ENCODE measurements around the gene IGF1R.

DNA sequence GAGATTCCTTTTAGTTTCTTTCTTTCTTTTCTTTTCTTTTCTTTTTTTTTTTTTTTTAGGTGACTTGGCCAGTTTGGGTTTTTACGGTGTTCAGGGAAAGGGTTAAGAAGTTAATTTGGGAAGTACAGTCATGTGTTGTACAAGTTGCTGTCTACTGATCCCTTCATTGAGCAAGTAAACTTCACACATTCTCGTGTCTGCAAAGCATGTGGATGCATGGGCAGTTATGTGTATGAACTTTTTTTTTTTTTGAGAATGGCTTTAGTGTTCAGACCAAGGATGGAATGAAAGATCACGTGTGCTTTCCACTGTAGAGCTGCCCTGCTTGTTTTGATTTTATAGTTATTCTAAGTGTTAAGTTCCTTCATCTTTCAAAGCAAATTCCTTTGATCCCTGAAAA lies 227.0 kb downstream of the IGF1R start:
- TF ChIP-seq, protein P1, sequence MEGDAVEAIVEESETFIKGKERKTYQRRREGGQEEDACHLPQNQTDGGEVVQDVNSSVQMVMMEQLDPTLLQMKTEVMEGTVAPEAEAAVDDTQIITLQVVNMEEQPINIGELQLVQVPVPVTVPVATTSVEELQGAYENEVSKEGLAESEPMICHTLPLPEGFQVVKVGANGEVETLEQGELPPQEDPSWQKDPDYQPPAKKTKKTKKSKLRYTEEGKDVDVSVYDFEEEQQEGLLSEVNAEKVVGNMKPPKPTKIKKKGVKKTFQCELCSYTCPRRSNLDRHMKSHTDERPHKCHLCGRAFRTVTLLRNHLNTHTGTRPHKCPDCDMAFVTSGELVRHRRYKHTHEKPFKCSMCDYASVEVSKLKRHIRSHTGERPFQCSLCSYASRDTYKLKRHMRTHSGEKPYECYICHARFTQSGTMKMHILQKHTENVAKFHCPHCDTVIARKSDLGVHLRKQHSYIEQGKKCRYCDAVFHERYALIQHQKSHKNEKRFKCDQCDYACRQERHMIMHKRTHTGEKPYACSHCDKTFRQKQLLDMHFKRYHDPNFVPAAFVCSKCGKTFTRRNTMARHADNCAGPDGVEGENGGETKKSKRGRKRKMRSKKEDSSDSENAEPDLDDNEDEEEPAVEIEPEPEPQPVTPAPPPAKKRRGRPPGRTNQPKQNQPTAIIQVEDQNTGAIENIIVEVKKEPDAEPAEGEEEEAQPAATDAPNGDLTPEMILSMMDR (IDR thresholded peaks at IDR 0.05), result no peak
- TF ChIP-seq, protein P2, sequence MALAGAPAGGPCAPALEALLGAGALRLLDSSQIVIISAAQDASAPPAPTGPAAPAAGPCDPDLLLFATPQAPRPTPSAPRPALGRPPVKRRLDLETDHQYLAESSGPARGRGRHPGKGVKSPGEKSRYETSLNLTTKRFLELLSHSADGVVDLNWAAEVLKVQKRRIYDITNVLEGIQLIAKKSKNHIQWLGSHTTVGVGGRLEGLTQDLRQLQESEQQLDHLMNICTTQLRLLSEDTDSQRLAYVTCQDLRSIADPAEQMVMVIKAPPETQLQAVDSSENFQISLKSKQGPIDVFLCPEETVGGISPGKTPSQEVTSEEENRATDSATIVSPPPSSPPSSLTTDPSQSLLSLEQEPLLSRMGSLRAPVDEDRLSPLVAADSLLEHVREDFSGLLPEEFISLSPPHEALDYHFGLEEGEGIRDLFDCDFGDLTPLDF (CRISPR knock-in tag; IDR thresholded peaks at IDR 0.05), result no peak
- TF ChIP-seq CREB1 (CRISPR knock-in tag; IDR thresholded peaks at IDR 0.05) (no peak), IRF2 (CRISPR knock-in tag; IDR thresholded peaks at IDR 0.05; ENCODE audit: borderline replicate concordance, low read depth) (no peak), CREM (CRISPR knock-in tag; IDR thresholded peaks at IDR 0.05) (no peak), NFATC4 (CRISPR knock-in tag; IDR thresholded peaks at IDR 0.05) (no peak), NFYB (CRISPR knock-in tag; conservative IDR thresholded peaks at IDR 0.05; ENCODE audit: low read depth) (no peak)

Measured in WTC11 (cell line).